H1 (cell line): Measurements from ENCODE around the gene SOX1. TPM values are rescaled to one million over a fixed set of nuclear protein-coding genes. Genes with fewer than 3 reads are reported as not detected.

Source experiments
- CTCF ChIA-PET: fragments of 300-600 bp; sonication (Branson Sonifier 250); formaldehyde crosslinking; loops from one replicate; lab custom pipeline; 2021; ENCODE audit not compliant: partially characterized antibody; lab: Charles Lee
- POLR2A ChIA-PET: fragments of 300-600 bp; sonication (Branson Sonifier 250); formaldehyde crosslinking; loops from one replicate; lab custom pipeline; 2021; ENCODE audit warnings: inconsistent platforms; ENCODE audit not compliant: partially characterized antibody; lab: Charles Lee
- DNase-seq, 2 experiments: peaks; one replicate each; pipeline versions ENCODE4 v3.0.0 to v3.0.0-alpha.2; 2010 to 2022; ENCODE audit warnings: low spot score in 2 of 2, low read depth in 1 of 2, mixed read lengths in 1 of 2
- FAIRE-seq: peaks from 2 replicates; lab custom pipeline; 2011; peaks lifted over from hg19 to GRCh38; lab: Jason Lieb, UNC
- H2AFZ ChIP-seq: 2 replicates; pipeline ENCODE4 v1.8.1; 2012; ENCODE audit warnings: low read length, inconsistent platforms
- H2AK5ac ChIP-seq: 2 replicates; pipeline ENCODE4 v1.6.1; 2013; ENCODE audit warnings: low read depth, low read length
- H2BK120ac ChIP-seq: replicated peaks from 2 replicates; pipeline ENCODE3; 2013; ENCODE audit warnings: low read depth, low read length, inconsistent platforms
- H2BK12ac ChIP-seq: 2 replicates; pipeline ENCODE4 v1.6.1; 2013; ENCODE audit warnings: low read depth, low read length
- H2BK15ac ChIP-seq: 2 replicates; pipeline ENCODE4 v1.6.1; 2013; ENCODE audit warnings: low read length
- H2BK20ac ChIP-seq: 2 replicates; pipeline ENCODE4 v1.6.1; 2013; ENCODE audit warnings: low read length
- H2BK5ac ChIP-seq: 2 replicates; pipeline ENCODE4 v1.6.1; 2013; ENCODE audit warnings: low read depth, low read length
- H3K14ac ChIP-seq: 2 replicates; pipeline ENCODE4 v1.6.1; 2013; ENCODE audit warnings: inconsistent platforms; ENCODE audit not compliant: insufficient read length
- H3K18ac ChIP-seq: 2 replicates; pipeline ENCODE4 v1.6.1; 2013; ENCODE audit warnings: low read length; ENCODE audit errors: extremely low read depth
- H3K23ac ChIP-seq: 2 replicates; pipeline ENCODE4 v1.6.1; 2013; ENCODE audit warnings: inconsistent platforms; ENCODE audit not compliant: insufficient read length
- H3K23me2 ChIP-seq: 2 replicates; pipeline ENCODE4 v1.6.1; 2013; ENCODE audit warnings: low read depth, low read length
- H3K27ac ChIP-seq: 2 replicates; pipeline ENCODE4 v1.6.1; 2011; ENCODE audit warnings: low read depth, low read length, inconsistent platforms
- H3K27me3 ChIP-seq, 4 experiments: replicated peaks in 1 of 4; 1 replicate in 1 of 4; 2 replicates in 3 of 4; pipeline versions ENCODE4 v1.6.1 to v1.8.1; 2011 to 2013; ENCODE audit warnings: low read length in 3 of 4, mild to moderate bottlenecking in 3 of 4, inconsistent platforms in 2 of 4, mixed read lengths in 2 of 4, moderate library complexity in 1 of 4; ENCODE audit not compliant: control insufficient read depth in 3 of 4, insufficient read depth in 3 of 4; ENCODE audit errors: extremely low read depth in 1 of 4
- H3K36me3 ChIP-seq, 4 experiments: 2 replicates each; pipeline versions ENCODE4 v1.6.1 to v1.8.1; 2011 to 2013; ENCODE audit warnings: mild to moderate bottlenecking in 4 of 4, low read length in 3 of 4, moderate library complexity in 2 of 4, control low read depth in 1 of 4, inconsistent platforms in 1 of 4; ENCODE audit not compliant: insufficient read depth in 4 of 4, control insufficient read depth in 2 of 4
- H3K4ac ChIP-seq: replicated peaks from 2 replicates; pipeline ENCODE3; 2013; ENCODE audit warnings: low read length, low read depth, mixed read lengths, inconsistent platforms; ENCODE audit not compliant: insufficient read length
- H3K4me1 ChIP-seq, 4 experiments: replicated peaks in 1 of 4; 1 replicate in 1 of 4; 2 replicates in 3 of 4; pipeline versions ENCODE4 v1.6.1 to v1.8.1; 2011 to 2013; ENCODE audit warnings: low read length in 3 of 4, inconsistent platforms in 2 of 4, mixed read lengths in 1 of 4; ENCODE audit not compliant: insufficient read depth in 4 of 4, control insufficient read depth in 3 of 4
- H3K4me2 ChIP-seq, 2 experiments: 2 replicates each; pipeline versions ENCODE4 v1.6.1 to v1.8.1; 2011 to 2013; ENCODE audit warnings: low read depth in 2 of 2, low read length in 2 of 2, control low read depth in 1 of 2, inconsistent platforms in 1 of 2, mild to moderate bottlenecking in 1 of 2; ENCODE audit not compliant: insufficient read depth in 1 of 2
- H3K4me3 ChIP-seq, 4 experiments: fragments of 200-600, 300-600 bp in 1 of 4; sonication (generic), shearing (Covaris generic), sonication (Bioruptor Twin) in 1 of 4; 2 replicates each; pipeline versions ENCODE4 v1.5.1 to v1.8.1; 2011 to 2016; ENCODE audit warnings: low read length in 4 of 4, low read depth in 3 of 4, control low read depth in 2 of 4, inconsistent platforms in 2 of 4, mild to moderate bottlenecking in 2 of 4, mixed read lengths in 1 of 4, moderate library complexity in 1 of 4; ENCODE audit not compliant: insufficient read depth in 2 of 4; ENCODE audit errors: extremely low read depth in 1 of 4
- H3K56ac ChIP-seq: replicated peaks from 2 replicates; pipeline ENCODE3; 2013; ENCODE audit warnings: low read depth, mild to moderate bottlenecking, mixed read lengths, low read length, inconsistent platforms; ENCODE audit not compliant: insufficient read length
- H3K79me1 ChIP-seq: 2 replicates; pipeline ENCODE4 v1.6.1; 2013; ENCODE audit warnings: low read depth, low read length, control low read depth
- H3K79me2 ChIP-seq, 2 experiments: 2 replicates each; pipeline versions ENCODE4 v1.6.1 to v1.8.1; 2012 to 2013; ENCODE audit warnings: low read length in 2 of 2, mild to moderate bottlenecking in 2 of 2, inconsistent platforms in 1 of 2; ENCODE audit not compliant: insufficient read depth in 2 of 2, control insufficient read depth in 1 of 2
- H3K9ac ChIP-seq, 4 experiments: replicated peaks in 1 of 4; 1 replicate in 1 of 4; 2 replicates in 3 of 4; pipeline versions ENCODE4 v1.6.1 to v1.8.1; 2011 to 2013; ENCODE audit warnings: low read depth in 3 of 4, low read length in 3 of 4, control low read depth in 2 of 4, mild to moderate bottlenecking in 2 of 4, moderate library complexity in 2 of 4, inconsistent platforms in 1 of 4; ENCODE audit errors: extremely low read depth in 1 of 4
- H3K9me3 ChIP-seq, 2 experiments: 2 replicates each; pipeline versions ENCODE4 v1.6.1 to v1.8.1; 2012 to 2013; ENCODE audit warnings: mild to moderate bottlenecking in 2 of 2, moderate library complexity in 2 of 2, control low read depth in 1 of 2, inconsistent platforms in 1 of 2, low read depth in 1 of 2, low read length in 1 of 2, mixed read lengths in 1 of 2; ENCODE audit not compliant: insufficient read depth in 2 of 2
- H4K20me1 ChIP-seq, 2 experiments: replicated peaks in 1 of 2; 2 replicates each; pipeline versions ENCODE3 to v1.8.1; 2011 to 2013; ENCODE audit warnings: inconsistent platforms in 2 of 2, low read length in 2 of 2, mild to moderate bottlenecking in 1 of 2; ENCODE audit not compliant: insufficient read depth in 2 of 2, control insufficient read depth in 1 of 2
- H4K5ac ChIP-seq: 2 replicates; pipeline ENCODE4 v1.6.1; 2013; ENCODE audit warnings: low read length, low read depth, mixed read lengths, inconsistent platforms; ENCODE audit not compliant: insufficient read length
- H4K8ac ChIP-seq: 2 replicates; pipeline ENCODE4 v1.8.0; 2013; ENCODE audit warnings: mild to moderate bottlenecking, moderate library complexity, low read length, inconsistent platforms; ENCODE audit not compliant: insufficient read depth; ENCODE audit errors: extremely low read depth
- H4K91ac ChIP-seq: replicated peaks from 2 replicates; pipeline ENCODE3; 2013; ENCODE audit warnings: low read length, mixed read lengths, inconsistent platforms; ENCODE audit not compliant: insufficient read length
- CTBP2 ChIP-seq: IDR thresholded peaks from 2 replicates; pipeline ENCODE4 v1.7.0; 2011; ENCODE audit warnings: borderline replicate concordance, mild to moderate bottlenecking, moderate library complexity, mixed read lengths, low read length; ENCODE audit not compliant: insufficient read depth, insufficient read length
- JUN ChIP-seq: IDR thresholded peaks from 2 replicates; pipeline ENCODE4 v1.6.1; 2011; ENCODE audit warnings: low read depth, mild to moderate bottlenecking, improper control_type of control experiment, low read length
- RNF2 ChIP-seq: fragments of 200-900, 300-1000 bp; sonication (generic); IDR thresholded peaks from 2 replicates; pipeline ENCODE4 v1.7.1; 2016; ENCODE audit warnings: borderline replicate concordance, low read depth, mild to moderate bottlenecking, antibody characterized with exemption, low read length; ENCODE audit not compliant: poor library complexity, severe bottlenecking; ENCODE audit errors: missing control alignments
- SP1 ChIP-seq: IDR thresholded peaks from 2 replicates; pipeline ENCODE4 v1.6.1; 2011; ENCODE audit warnings: low read depth, low read length
- TBP ChIP-seq: IDR thresholded peaks from 2 replicates; pipeline ENCODE4 v1.6.1; 2011; ENCODE audit warnings: low read depth, low read length, improper control_type of control experiment
- TCF12 ChIP-seq: IDR thresholded peaks from 2 replicates; pipeline ENCODE4 v1.6.1; 2011; ENCODE audit warnings: low read depth, mild to moderate bottlenecking, low read length
- YY1 ChIP-seq: IDR thresholded peaks from 2 replicates; pipeline ENCODE4 v1.6.1; 2011; ENCODE audit warnings: low read depth, mild to moderate bottlenecking, low read length
- WGBS, 2 experiments: shearing (Covaris generic) in 1 of 2; methylation state at CpG; one replicate each; pipeline versions ENCODE4 v1.1.6 to v1.1.7; 2013 to 2015; ENCODE audit warnings: low lambda C conversion rate in 2 of 2, mixed read lengths in 2 of 2, inconsistent platforms in 1 of 2, low coverage in 1 of 2, missing lambda C conversion rate in 1 of 2; ENCODE audit not compliant: insufficient replicate concordance in 2 of 2, insufficient coverage in 1 of 2, insufficient read length in 1 of 2; ENCODE audit errors: extremely low coverage in 1 of 2, missing lambda C conversion rate in 1 of 2; 5-methylcytosine and 5-hydroxymethylcytosine counted together
- polyA plus RNA-seq, 7 experiments: library from polyadenylated mRNA; depleted of rRNA in 3 of 7; stranded (reverse) in 5 of 7; unstranded in 2 of 7; fragments of >200 nt in 5 of 7; fragments of 200-250 nt in 2 of 7; gene quantifications; 1 replicate in 5 of 7; 2 replicates in 1 of 7; 4 replicates in 1 of 7; pipeline versions ENCODE4 v1.2.1 to v1.2.3, GENCODE V29; 2011 to 2013; ENCODE audit warnings: missing spikeins in 2 of 7, mixed read lengths in 2 of 7
- total RNA-seq: library from RNA; stranded (reverse); fragmentation: NEBNext Ultra II Directional; extraction: Animal tissue kit (Norgen Biotek cat#: 25700); gene quantifications from 2 replicates; pipeline ENCODE4 v1.2.1, GENCODE V29; 2021
- TF ChIP-seq, protein P1 (sequence below): IDR thresholded peaks from 2 replicates; pipeline ENCODE4 v1.6.1; 2011; ENCODE audit warnings: low read length, improper control_type of control experiment

Gene SOX1
- total and polyA plus RNA-seq, 2 of the 8 experiments (the other 6 are each of a cell fraction or from before 2014, with no cell fraction given): 0.03 to 0.09 TPM

DNA sequence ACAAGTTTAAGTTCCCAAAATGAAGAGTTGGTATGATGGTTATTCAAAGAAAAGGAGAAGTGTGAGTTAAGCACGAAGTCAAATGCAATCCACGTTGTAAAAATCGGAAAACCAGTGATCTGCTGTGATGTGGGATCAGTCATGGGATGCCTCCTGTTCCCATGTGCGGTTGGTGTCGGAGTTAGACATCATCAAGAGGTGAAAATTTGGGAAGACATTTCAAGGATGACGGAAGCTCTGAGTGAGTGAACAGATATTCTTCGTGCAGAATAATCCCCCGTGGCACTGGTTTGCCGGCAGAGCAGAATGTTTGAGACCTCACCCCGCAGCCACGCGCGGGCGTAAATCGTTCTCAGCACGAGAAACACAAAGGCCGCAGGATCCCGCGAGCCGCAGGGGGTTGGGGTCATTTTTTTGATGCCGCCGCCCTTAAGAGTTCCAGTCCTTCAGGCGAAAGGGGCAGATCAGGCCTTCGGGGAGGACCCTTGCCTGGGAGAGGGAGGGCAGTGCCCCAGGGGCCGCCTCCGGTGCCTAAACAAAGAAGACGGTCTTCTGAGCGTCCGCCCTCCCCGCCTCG is 13.7 kb upstream of the SOX1 start:
- H4K20me1 ChIP-seq: peaks cover 4 to 12% of the 10 kb centered on the region in 2 experiments
- no peak overlapping the region for H3K23ac ChIP-seq
- no peak overlapping the region for H4K5ac ChIP-seq
- ChIA-PET CTCF (interaction anchor here (0.7 to 2.1 kb wide), 7 partner anchors 8 to 579 kb away, joined by 3 to 10 read pairs (median 4); no protein-coding TSS in a partner anchor), POLR2A (no interaction called here)
- peaks cover 60 to 80% (median 76%) of the 10 kb centered on the region in 4 experiments for H3K27me3 ChIP-seq
- TF ChIP-seq TBP (no peak), JUN (no peak), YY1 (no peak), SP1 (no peak), CTBP2 (no peak), TCF12 (no peak), RNF2 (peak; percentile 40)
- TF ChIP-seq, protein P1, sequence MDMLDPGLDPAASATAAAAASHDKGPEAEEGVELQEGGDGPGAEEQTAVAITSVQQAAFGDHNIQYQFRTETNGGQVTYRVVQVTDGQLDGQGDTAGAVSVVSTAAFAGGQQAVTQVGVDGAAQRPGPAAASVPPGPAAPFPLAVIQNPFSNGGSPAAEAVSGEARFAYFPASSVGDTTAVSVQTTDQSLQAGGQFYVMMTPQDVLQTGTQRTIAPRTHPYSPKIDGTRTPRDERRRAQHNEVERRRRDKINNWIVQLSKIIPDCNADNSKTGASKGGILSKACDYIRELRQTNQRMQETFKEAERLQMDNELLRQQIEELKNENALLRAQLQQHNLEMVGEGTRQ: no peak
- peaks cover 0 to 22% (median 15%) of the 10 kb centered on the region in 4 experiments; a peak in 6 of 7 replicates for H3K4me1 ChIP-seq
- H3K4ac ChIP-seq: peak overlapping the region; percentile 39
- H4K8ac ChIP-seq: no peak overlapping the region; the same call in 1 of the 2 replicates
- no peak overlapping the region for H2AFZ ChIP-seq
- H2BK5ac ChIP-seq: 0 out of 2 replicates have a peak overlapping the region, but pooled peaks have one; percentile 7
- H3K36me3 ChIP-seq: peaks cover 0 to 6% (median 0%) of the 10 kb centered on the region in 4 experiments; a peak in 1 of 8 replicates
- no peak overlapping the region for H3K27ac ChIP-seq
- no peaks in the 10 kb centered on the region; a peak in 1 of 4 replicates for H3K9me3 ChIP-seq
- H2BK120ac ChIP-seq: no peak overlapping the region
- H3K4me3 ChIP-seq: peak overlapping the region; percentile 22 to 60 (median 34); a peak in 6 of 8 replicates
- peaks cover 5% of the 10 kb centered on the region; the same call in 1 of the 2 replicates for H3K23me2 ChIP-seq
- H2AK5ac ChIP-seq: no peak overlapping the region
- no peaks in the 10 kb centered on the region for H3K79me2 ChIP-seq
- no peak for FAIRE-seq
- WGBS, 2 experiments: 3% methylated on average over 25 of the region's 31 CpGs; no CpG with 5 or more reads in 1 of the 2 experiments
- H3K79me1 ChIP-seq: no peaks in the 10 kb centered on the region
- H3K18ac ChIP-seq: no peak overlapping the region
- no peak overlapping the region for H3K56ac ChIP-seq
- DNase-seq: no peak
- H3K14ac ChIP-seq: no peak overlapping the region
- H3K4me2 ChIP-seq: peak overlapping the region; percentile 75 to 81
- H2BK12ac ChIP-seq: no peak overlapping the region
- peak overlapping the region; percentile 83; the same call in 1 of the 2 replicates for H2BK15ac ChIP-seq
- H2BK20ac ChIP-seq: no peak overlapping the region
- no peak overlapping the region for H4K91ac ChIP-seq
- no peak overlapping the region; a peak in 1 of 7 replicates for H3K9ac ChIP-seq
